GM12872 (cell line): ENCODE results near the gene FGFR1OP2.

Source experiments
- TF ChIP-seq, protein P1 (sequence below): IDR thresholded peaks from 3 replicates; pipeline ENCODE4 v1.5.1; 2011; ENCODE audit warnings: low read depth, mild to moderate bottlenecking, low read length, moderate library complexity; ENCODE audit not compliant: insufficient read depth

FGFR1OP2 gene

DNA sequence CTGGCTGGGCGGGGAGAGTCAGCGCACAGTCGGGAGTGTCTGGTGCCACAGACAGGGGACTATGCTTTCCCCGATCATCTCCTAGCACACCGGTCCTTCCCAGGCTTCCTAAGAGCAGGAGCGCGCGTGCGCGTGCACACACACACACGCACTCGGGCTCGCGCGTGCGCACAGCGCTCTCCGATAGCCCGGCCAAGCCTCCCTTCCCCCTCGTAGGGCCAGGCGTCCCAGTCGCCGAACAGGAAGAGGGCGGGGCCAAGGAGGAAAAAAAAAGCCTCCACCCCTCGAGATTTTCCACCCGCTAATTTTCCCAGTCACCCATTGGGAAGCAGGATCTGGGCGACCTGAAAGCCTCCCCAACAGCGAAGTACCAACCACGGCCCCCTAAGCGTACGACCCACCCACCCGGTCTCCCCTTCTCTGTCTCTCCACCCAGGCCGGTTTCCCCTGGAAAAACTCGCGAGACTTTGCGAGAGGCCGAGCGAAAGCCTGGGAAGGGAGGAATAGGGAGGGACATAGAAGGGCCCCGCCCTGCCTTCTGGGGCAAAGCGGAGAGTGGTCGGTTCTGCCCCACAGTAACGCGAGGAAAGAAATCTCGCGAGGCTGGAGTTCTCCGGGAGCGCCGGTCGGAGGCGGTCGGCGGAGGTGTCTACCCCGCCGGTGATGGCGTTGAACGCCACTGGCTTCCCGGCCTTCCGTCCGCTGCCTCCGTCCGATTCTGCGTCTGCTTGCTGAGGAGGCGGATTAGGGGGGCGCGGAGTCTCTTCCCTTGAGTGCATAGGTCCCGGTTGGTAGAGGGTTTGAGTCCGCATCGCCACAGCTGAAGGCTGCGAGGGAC is at the start of gene FGFR1OP2, which contains the start of gene INTS13:
FGFR1OP2 (plus strand) TSS at position 608 of the 838 bp plus-strand sequence. CDS start 15,689 bp downstream, outside the sequence.
INTS13 (minus strand) TSS at position 119 of the 838 bp plus-strand sequence. CDS start 1,178 bp downstream, outside the sequence.
- TF ChIP-seq, protein P1, sequence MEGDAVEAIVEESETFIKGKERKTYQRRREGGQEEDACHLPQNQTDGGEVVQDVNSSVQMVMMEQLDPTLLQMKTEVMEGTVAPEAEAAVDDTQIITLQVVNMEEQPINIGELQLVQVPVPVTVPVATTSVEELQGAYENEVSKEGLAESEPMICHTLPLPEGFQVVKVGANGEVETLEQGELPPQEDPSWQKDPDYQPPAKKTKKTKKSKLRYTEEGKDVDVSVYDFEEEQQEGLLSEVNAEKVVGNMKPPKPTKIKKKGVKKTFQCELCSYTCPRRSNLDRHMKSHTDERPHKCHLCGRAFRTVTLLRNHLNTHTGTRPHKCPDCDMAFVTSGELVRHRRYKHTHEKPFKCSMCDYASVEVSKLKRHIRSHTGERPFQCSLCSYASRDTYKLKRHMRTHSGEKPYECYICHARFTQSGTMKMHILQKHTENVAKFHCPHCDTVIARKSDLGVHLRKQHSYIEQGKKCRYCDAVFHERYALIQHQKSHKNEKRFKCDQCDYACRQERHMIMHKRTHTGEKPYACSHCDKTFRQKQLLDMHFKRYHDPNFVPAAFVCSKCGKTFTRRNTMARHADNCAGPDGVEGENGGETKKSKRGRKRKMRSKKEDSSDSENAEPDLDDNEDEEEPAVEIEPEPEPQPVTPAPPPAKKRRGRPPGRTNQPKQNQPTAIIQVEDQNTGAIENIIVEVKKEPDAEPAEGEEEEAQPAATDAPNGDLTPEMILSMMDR = no peak

- TF ChIP-seq, protein P1 = no peak
These were observed 47.5 kb upstream of the FGFR1OP2 start for GRCh38 chr12:26890784-26891183.

DNA sequence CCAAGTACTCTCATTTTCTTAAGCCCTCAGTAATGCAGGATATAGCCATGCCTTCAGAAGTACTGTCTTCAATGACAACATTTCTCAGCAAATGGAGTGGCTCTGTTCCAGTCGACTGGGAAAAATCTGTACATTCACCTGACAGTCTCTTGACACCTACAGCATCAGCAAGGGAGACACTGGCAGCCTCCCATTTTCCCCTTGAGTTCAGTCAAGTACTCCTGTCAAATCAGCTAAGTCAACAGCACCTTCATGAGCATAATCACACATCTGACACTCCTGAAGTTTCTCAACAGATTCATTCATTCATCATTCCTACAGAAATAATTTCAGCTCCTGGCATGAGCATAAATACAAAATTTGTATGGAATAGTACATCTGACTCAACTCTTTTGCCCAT is 46.6 kb upstream of the FGFR1OP2 start:
- TF ChIP-seq, protein P1 = no peak

GRCh38 chr12:26895672-26896071 is 42.6 kb upstream of the FGFR1OP2 start:
- TF ChIP-seq, protein P1 = no peak

DNA sequence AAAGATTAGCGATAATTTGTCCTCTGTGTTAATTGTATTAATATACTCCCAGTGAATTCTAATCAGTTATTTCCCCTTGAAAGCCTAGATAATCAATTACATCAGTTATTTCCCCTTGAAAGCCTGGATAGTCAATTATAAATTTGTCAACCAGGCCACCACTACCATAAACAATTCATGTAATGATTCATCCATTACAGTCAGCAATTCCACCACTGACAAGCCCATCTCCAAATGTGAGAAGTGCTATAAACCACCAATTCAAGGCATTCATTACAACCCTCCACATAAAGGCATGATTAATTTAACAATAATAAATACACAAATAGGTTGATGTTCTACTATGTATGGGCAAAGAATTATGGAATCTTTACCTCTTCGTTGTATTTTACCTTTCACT is 41.4 kb upstream of the FGFR1OP2 start:
- TF ChIP-seq, protein P1 = no peak

DNA sequence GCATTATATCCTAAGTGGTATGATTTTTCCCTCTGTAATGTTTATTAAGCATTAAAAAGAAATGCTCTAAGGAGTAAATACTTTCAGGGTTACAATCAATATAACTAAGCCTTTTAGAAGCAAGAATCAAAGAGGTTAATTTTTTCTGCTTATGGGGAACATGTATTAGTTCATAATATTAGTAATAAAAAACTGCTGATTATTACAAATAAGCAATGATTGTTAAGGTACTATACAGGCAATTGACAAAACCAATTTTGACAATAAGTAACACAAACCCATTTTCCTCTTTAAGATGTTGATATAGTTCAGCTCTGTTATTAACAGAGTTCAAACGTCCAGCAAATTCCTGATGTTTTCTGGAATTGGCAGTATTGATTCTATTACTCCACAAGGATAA is 32.2 kb upstream of the FGFR1OP2 start:
- TF ChIP-seq, protein P1 = no peak

GRCh38 chr12:26906704-26907103 is 31.6 kb upstream of the FGFR1OP2 start:
- TF ChIP-seq, protein P1 = no peak
